ENCODE data around the gene RGMB. TPM values are rescaled to one million over a fixed set of nuclear protein-coding genes. Genes with fewer than 3 reads are reported as not detected.

Gene RGMB
- total RNA-seq (2021) (16.4 and 16.5 TPM in 2 replicates), Bru-seq, nascent RNA (percentile 85 among the genes with signal in this experiment), BruChase-seq, experiment 1, labeled RNA remaining after a 2-hour chase (percentile 84 among the genes with signal in this experiment), BruChase-seq, experiment 2, labeled RNA remaining after a 6-hour chase (percentile 56 among the genes with signal in this experiment)
- long read RNA-seq, transcript RGMB-207 (3 exons, 2,052 nt) = major isoform, 6 of 15 reads
- long read RNA-seq, partial matches to known transcripts = 4 of 15 reads
- long read RNA-seq, other reads (novel, unspliced or antisense) = 5 of 15 reads

- intact Hi-C loops (cut with micrococcal nuclease; ENCODE audit: unreplicated experiment) = loop anchor here (5.0 kb wide), 4 partner anchors 154 to 931 kb away; partner anchors contain the start of gene CHD1
- Histone ChIP-seq H3K9me3 (ENCODE audit: low read depth, low read length, poor library complexity, severe bottlenecking) (no peaks in the 10 kb centered on the region), H3K4me3 (ENCODE audit: low read depth, low read length, poor library complexity, severe bottlenecking) (peak within 1 kb of the TSS; percentile 85), H3K27me3 (replicated peaks; ENCODE audit: insufficient read depth, low read depth, low read length, poor library complexity) (no peaks in the 10 kb centered on the region), H3K36me3 (ENCODE audit: insufficient read depth, low read length, poor library complexity, severe bottlenecking) (no peaks in the 10 kb centered on the region), H3K27ac (ENCODE audit: low read depth, low read length, poor library complexity, severe bottlenecking) (peak within 1 kb of the TSS; percentile 78), H3K4me1 (ENCODE audit: insufficient read depth, low read length, poor library complexity, severe bottlenecking) (peaks cover 29% of the 10 kb centered on the region)
- POLR2A ChIA-PET (ENCODE audit: low non-redundant PET) = interaction anchor here (0.7 kb wide), 1 partner anchor 18 kb away, joined by 4 read pairs; no protein-coding TSS in a partner anchor
- CTCF ChIA-PET = no interaction called here
- no TSS peak for BruUV-seq (replicated peaks)
- no peak for TF ChIP-seq EZH2 (IDR thresholded peaks at IDR 0.05; ENCODE audit: borderline replicate concordance, low read depth, low read length, poor library complexity, severe bottlenecking)
- TF ChIP-seq, protein P1, sequence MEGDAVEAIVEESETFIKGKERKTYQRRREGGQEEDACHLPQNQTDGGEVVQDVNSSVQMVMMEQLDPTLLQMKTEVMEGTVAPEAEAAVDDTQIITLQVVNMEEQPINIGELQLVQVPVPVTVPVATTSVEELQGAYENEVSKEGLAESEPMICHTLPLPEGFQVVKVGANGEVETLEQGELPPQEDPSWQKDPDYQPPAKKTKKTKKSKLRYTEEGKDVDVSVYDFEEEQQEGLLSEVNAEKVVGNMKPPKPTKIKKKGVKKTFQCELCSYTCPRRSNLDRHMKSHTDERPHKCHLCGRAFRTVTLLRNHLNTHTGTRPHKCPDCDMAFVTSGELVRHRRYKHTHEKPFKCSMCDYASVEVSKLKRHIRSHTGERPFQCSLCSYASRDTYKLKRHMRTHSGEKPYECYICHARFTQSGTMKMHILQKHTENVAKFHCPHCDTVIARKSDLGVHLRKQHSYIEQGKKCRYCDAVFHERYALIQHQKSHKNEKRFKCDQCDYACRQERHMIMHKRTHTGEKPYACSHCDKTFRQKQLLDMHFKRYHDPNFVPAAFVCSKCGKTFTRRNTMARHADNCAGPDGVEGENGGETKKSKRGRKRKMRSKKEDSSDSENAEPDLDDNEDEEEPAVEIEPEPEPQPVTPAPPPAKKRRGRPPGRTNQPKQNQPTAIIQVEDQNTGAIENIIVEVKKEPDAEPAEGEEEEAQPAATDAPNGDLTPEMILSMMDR (conservative IDR thresholded peaks at IDR 0.05; ENCODE audit: low read depth, low read length) = no peak
- peak; percentile 99 for DNase-seq (ENCODE audit: low spot score)
These were observed at the start of gene RGMB for GRCh38 chr5:98773464-98774191. RGMB (plus strand) TSS chr5:98773663; CDS start chr5:98774071, 408 bp downstream.

DNA sequence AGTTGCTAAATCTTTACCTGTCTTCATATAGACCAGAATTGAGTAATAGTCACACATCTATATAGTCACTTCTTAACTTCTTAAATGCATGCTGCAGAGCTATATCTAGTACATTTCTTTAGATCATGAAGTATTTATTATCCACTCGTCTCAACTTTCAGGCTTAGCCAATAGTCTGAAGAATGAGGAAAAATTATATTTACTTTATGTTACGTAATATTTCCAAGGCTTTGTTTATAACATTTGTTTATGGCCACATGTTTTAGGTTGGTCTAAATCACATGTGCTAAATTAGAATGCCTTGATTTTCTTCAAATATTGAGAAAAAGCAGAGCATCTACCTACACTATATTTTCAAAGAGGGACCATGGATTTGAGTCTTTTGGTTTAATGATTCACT is 47.2 kb upstream of the RGMB start:
- Histone ChIP-seq H3K27ac (ENCODE audit: low read depth, low read length, poor library complexity, severe bottlenecking) (no peak overlapping the region), H3K36me3 (ENCODE audit: insufficient read depth, low read length, poor library complexity, severe bottlenecking) (no peaks in the 10 kb centered on the region), H3K4me1 (ENCODE audit: insufficient read depth, low read length, poor library complexity, severe bottlenecking) (no peaks in the 10 kb centered on the region), H3K9me3 (ENCODE audit: low read depth, low read length, poor library complexity, severe bottlenecking) (no peaks in the 10 kb centered on the region), H3K27me3 (replicated peaks; ENCODE audit: insufficient read depth, low read depth, low read length, poor library complexity) (peaks cover 3% of the 10 kb centered on the region), H3K4me3 (ENCODE audit: low read depth, low read length, poor library complexity, severe bottlenecking) (no peak overlapping the region)
- intact Hi-C loops (cut with micrococcal nuclease; ENCODE audit: unreplicated experiment) = no loop called here
- ChIA-PET POLR2A (ENCODE audit: low non-redundant PET) (no interaction called here), CTCF (no interaction called here)
- DNase-seq (ENCODE audit: low spot score) = no peak
- no TSS peak for BruUV-seq (replicated peaks)
- TF ChIP-seq, protein P1 (conservative IDR thresholded peaks at IDR 0.05; ENCODE audit: low read depth, low read length) = no peak
- TF ChIP-seq EZH2 (IDR thresholded peaks at IDR 0.05; ENCODE audit: borderline replicate concordance, low read depth, low read length, poor library complexity, severe bottlenecking) = no peak

- intact Hi-C loops (cut with micrococcal nuclease; ENCODE audit: unreplicated experiment) = no loop called here
- POLR2A ChIA-PET (ENCODE audit: low non-redundant PET) = no interaction called here
These were observed 45.8 kb upstream of the RGMB start for GRCh38 chr5:98727686-98728085.

More at GRCh38 chr5:98727686-98728085, 45.8 kb upstream of the RGMB start:
- Histone ChIP-seq H3K4me3 (ENCODE audit: low read depth, low read length, poor library complexity, severe bottlenecking) (no peak overlapping the region), H3K4me1 (ENCODE audit: insufficient read depth, low read length, poor library complexity, severe bottlenecking) (no peaks in the 10 kb centered on the region), H3K27ac (ENCODE audit: low read depth, low read length, poor library complexity, severe bottlenecking) (no peak overlapping the region), H3K27me3 (replicated peaks; ENCODE audit: insufficient read depth, low read depth, low read length, poor library complexity) (peaks cover 3% of the 10 kb centered on the region), H3K9me3 (ENCODE audit: low read depth, low read length, poor library complexity, severe bottlenecking) (no peaks in the 10 kb centered on the region), H3K36me3 (ENCODE audit: insufficient read depth, low read length, poor library complexity, severe bottlenecking) (no peaks in the 10 kb centered on the region)
- TF ChIP-seq, protein P1 (conservative IDR thresholded peaks at IDR 0.05; ENCODE audit: low read depth, low read length) = no peak
- no peak for TF ChIP-seq EZH2 (IDR thresholded peaks at IDR 0.05; ENCODE audit: borderline replicate concordance, low read depth, low read length, poor library complexity, severe bottlenecking)
- BruUV-seq (replicated peaks) = no TSS peak
- CTCF ChIA-PET = no interaction called here
- DNase-seq (ENCODE audit: low spot score) = no peak

Data from A673 (cell line).